BE2C (cell line): Measurements from ENCODE around the gene GXYLT1.

Source experiments
- DNase-seq: peaks from one replicate; pipeline ENCODE4 v3.0.0-alpha.2; 2020
- H3K27me3 ChIP-seq: fragments of 250-450 bp; sonication (Bioruptor Pico); 2 replicates; pipeline ENCODE4 v1.5.1; 2020; ENCODE audit warnings: mild to moderate bottlenecking
- H3K36me3 ChIP-seq: fragments of 250-450 bp; sonication (Bioruptor Pico); 2 replicates; pipeline ENCODE4 v1.5.1; 2020; ENCODE audit warnings: mild to moderate bottlenecking
- H3K4me1 ChIP-seq: fragments of 250-450 bp; sonication (Bioruptor Pico); 2 replicates; pipeline ENCODE4 v1.5.1; 2020
- H3K4me3 ChIP-seq: 2 replicates; pipeline ENCODE4 v1.5.1; 2011; ENCODE audit warnings: low read depth, low read length
- H3K9me3 ChIP-seq: fragments of 250-450 bp; sonication (Bioruptor Pico); 2 replicates; pipeline ENCODE4 v1.5.1; 2020
- CTCF ChIP-seq: IDR thresholded peaks from 2 replicates; pipeline ENCODE4 v1.5.1; 2012; ENCODE audit warnings: mild to moderate bottlenecking, low read depth, low read length

Gene GXYLT1

DNA sequence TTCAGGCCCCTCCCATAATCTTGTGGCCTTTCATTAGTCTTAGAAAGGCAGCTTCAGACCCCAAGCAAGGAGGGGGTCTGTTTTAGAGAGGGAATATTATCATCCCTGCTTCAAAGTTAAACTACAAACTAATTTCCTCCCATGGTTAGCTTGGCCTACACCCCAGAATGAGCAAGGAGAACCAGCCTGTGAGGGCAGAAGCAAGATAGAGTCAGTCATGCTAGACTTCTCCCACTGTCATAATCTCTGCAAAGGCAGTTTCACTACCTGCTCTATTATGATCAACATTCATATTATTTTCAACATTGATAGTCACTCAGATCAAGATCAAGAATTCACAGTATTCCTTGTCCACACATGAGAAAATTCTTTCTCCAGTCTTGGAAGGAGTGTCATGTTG, 105.1 kb downstream of the GXYLT1 start:
- H3K4me3 ChIP-seq: no peak overlapping the region
- no peaks in the 10 kb centered on the region for H3K36me3 ChIP-seq
- TF ChIP-seq CTCF: no peak
- peaks cover 4% of the 10 kb centered on the region; the same call in 1 of the 2 replicates for H3K27me3 ChIP-seq
- H3K9me3 ChIP-seq: no peaks in the 10 kb centered on the region
- DNase-seq: no peak
- H3K4me1 ChIP-seq: no peaks in the 10 kb centered on the region

GRCh38 chr12:42039176-42039575, 105.5 kb downstream of the GXYLT1 start:
- no peak for TF ChIP-seq CTCF
- DNase-seq: no peak
- no peaks in the 10 kb centered on the region for H3K4me1 ChIP-seq
- no peaks in the 10 kb centered on the region for H3K36me3 ChIP-seq
- H3K27me3 ChIP-seq: peaks cover 4% of the 10 kb centered on the region; the same call in 1 of the 2 replicates
- no peaks in the 10 kb centered on the region for H3K9me3 ChIP-seq
- no peak overlapping the region for H3K4me3 ChIP-seq

DNA sequence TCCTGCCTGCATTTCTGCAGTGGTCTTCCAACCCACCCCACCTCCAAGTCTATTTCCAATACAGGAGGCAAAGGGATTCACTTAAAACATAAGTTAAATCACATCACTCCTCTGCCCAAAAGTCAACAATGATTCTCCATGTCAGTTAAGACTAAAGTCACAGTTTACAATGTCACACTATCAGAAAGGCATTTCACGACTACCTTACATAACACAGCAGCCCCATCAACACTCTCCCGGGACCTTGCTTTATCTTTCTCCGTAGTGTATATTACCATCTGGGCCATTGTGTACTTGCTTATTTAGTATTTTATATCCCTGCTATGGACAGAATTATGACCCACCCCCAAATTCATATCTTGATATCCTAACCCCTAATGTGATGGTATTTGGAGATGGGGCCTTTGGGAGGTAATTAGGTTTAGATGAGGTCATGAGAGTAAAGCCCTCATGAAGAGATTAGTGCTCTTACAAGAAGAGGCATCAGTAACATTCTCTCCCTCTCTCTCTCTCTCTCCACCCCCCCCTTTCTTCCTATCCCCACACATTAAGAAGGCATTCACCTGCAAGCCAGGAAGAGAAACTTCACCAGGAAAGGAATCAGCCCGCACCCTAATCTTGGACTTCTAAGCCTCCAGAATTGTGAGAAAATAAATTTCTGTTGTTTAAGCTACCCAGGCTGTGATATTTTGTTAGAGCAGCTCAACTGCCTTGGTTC, 112.7 kb downstream of the GXYLT1 start:
- no peaks in the 10 kb centered on the region for H3K27me3 ChIP-seq
- no peaks in the 10 kb centered on the region for H3K9me3 ChIP-seq
- H3K4me1 ChIP-seq: no peaks in the 10 kb centered on the region
- H3K36me3 ChIP-seq: no peaks in the 10 kb centered on the region
- H3K4me3 ChIP-seq: no peak overlapping the region
- TF ChIP-seq CTCF: no peak
- no peak for DNase-seq
